Stimulated activated CD4-positive, alpha-beta T cell treated with anti-CD3 and anti-CD28 coated beads, Interleukin-12 subunit alpha, Interleukin-12 subunit beta, amount 100 ng/mL, for 24 hours (primary cell): ENCODE data around the gene IFIT1.
"Not testable (repeated sequence)": the region's sequence is repeated elsewhere in the genome, so short reads cannot be mapped to it uniquely, and the experiment has no call there.

Experiments used
- DNase-seq, 2 experiments: peaks; one replicate each; pipeline ENCODE4 v3.0.0-alpha.2; 2020; ENCODE audit warnings: low read depth in 2 of 2

The IFIT1 gene, protein sequence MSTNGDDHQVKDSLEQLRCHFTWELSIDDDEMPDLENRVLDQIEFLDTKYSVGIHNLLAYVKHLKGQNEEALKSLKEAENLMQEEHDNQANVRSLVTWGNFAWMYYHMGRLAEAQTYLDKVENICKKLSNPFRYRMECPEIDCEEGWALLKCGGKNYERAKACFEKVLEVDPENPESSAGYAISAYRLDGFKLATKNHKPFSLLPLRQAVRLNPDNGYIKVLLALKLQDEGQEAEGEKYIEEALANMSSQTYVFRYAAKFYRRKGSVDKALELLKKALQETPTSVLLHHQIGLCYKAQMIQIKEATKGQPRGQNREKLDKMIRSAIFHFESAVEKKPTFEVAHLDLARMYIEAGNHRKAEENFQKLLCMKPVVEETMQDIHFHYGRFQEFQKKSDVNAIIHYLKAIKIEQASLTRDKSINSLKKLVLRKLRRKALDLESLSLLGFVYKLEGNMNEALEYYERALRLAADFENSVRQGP

GRCh38 chr10:89391907-89392756, at the start of gene IFIT1:
IFIT1 (plus strand) TSS chr10:89392623; CDS start chr10:89392713, 90 bp downstream.
- peak; percentile 5 to 6 for DNase-seq

DNA sequence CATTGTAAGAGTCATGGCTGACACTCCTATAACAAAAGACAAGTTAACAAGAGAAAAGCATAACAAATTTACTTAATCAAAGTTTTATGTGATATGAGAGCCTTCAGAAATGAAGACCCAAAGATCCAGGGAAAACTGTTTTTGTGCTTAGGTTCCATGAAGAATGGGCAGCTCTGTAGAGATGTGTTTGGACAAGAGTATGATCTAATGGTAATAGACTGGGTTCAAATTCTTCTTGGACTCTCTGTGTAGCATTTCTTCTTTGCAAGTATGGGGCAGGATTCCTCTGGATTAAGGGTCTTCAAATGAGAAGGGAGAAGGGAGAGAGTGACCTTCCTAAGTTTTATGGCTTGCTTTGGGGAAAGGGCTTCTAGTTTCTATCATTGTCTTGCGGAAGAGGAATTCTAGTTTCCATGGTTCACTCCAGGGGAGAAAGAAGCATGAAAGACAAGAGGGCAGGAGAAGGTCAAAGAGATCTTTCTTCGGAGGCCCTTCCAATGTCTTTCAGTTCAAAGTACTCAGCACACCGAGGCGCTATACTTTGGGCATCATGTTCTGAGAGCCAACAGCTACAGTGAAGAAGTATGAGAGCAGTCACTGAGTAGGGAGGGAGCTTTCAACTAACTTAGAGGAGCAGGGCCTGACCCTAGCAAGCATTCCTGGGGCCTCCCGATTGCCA, 49.2 kb upstream of the IFIT1 start:
- no peak for DNase-seq

DNA sequence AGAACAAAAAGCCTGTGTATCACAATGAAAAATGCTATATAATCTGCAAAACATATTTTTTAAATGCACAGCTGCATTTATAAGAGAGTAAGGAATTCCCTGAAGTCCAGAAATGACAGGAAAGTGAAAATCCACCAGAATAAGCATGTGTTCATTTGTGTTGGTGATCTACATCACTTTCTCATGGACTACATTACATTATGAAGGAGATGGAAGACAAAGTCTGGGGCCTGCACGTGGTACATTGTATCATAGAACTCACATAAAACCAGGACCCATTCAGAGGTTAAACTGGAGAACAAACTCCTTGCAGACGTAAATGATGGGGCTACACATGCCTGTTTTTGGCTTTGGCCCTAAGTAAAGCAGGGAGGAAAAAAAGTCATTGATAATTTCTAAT, 48.3 kb upstream of the IFIT1 start:
- DNase-seq: no peak

DNA sequence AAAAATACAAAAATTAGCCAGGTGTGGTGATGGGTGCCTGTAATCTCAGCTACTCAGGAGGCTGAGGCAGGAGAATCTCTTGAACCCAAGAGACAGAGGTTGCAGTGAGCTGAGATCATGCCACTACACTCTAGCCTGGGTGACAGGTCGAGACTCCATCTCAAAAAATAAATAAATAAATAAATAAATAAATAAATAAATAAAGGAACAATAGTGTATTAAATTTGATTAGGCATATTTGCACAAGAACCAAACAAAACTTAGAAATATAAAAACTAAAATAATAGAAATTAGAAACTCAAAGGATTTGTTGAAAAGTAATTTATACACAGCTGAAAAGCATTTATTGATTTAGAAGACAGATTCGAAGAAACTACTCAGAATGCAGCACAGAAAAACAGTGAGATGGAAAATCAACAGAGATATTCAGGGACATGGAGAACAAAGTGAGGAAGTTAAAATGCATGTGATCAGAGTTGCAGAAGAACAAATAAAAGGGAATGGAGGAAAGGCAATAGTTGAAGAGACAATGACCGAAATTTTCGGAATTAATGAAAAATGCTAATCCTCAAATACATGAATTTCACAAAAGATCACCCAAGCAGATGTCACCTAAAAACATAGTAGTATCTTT, 46.9 kb upstream of the IFIT1 start:
- DNase-seq: no peak

DNA sequence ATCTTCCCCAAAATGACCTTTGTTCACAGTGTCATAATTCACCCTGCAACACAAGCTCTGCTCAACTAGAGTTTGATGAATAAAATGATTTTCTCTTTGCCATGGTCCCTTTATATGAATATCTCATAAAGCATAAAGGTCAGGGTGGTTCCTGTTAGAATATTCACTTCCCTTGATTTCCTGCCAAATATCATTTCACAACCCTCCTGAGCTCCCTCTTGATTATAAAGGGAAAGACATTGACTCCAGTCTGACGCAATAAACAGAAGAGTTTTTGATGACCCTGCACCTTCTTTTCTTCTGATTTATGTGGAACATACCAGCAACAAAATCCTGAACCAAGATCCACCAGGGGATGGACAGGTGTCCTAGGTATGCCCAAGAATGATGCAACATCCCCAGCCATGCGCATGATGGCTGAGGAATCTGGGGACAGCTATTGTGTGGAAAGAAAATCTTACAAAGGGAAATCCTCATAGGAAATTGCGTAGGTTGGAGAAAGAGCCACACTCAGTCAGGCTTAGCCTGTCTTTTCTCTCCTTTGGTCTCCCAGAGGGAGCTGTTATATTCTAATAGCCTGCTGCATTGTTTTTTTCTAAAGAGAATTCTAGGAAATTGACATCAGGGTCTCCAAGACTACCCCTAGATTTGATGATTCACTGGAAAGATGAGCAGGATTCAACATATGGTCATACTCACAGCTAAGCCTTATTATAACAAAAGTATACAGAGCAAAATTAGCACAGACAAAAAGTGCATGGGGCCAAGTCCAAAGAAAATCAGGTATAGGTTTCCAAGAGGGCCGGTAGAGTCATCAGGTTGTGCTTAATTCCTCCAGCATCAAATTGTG, 45.8 kb upstream of the IFIT1 start:
- no peak for DNase-seq

DNA sequence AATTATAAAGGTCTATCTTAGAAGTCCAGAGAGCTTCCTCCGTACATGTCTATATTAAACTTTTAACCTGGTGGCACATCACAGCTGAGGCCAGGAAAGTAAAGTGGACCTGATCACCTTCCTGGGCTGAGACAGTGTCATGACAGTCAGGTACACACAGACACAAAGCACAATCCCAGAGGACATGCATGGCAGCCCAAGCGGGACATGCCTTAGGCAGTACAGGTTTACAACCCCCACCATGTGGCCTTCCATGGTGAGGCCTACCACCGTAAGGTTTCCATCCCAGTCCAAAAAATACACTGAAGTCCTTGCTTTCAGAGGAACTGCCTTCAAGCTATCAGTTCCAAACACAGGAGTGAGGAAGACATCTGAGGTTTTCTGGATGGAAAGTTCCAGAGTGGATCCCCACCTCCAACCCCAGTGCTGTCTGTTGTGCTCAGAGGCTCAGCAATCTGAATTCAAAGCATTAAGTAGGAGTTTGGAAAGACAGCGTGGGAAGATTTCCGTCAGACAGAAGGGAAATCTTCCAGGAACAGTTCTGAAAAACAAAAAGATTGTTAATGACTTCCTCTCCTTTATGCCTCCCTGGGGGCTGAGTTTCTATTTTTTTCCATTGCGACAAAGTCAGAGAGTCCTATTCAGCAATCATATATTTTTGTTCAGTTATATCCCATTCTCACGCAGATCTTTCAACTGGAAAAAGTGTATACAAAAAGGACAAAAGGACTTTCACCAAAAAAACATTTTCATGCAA, 44.5 kb upstream of the IFIT1 start:
- no peak for DNase-seq

DNA sequence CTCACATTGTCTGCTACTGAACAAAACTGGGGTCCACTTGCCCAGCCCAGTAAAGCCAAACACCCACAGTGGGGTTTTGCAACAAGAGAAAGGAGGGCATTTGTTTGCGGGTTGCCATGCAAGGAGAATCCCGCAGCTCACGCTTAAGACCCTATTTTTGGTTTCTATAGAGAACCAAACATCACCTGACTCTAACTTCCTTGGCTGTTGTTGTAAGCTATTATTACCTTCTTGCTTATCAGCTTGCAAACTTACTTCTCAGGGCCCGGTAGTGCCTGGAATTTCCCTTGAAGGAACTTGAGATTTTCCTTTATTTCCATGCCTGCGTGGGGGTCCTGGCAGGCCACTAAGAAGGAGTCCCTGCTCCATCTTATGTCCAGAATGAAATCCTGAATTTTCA, 43.9 kb upstream of the IFIT1 start:
- DNase-seq: no peak

DNA sequence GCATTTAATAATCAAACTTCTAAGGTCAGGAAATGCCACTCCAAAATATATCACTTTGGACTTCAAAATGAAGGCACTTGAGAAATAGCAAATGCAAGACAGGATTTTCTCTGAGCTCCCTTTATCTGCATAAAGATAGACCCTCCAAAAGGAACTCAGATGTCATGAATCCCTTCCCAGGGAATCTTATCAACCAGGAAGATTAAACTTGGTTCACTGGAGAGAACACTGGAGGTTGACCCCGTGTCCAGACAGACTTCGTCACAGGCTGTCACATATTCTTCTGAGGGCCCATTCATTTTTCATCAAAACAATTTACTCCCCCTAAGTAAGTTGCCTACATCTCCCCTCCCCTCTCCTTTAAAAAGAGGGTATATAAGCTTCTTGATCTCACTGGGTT, 43.4 kb upstream of the IFIT1 start:
- no peak for DNase-seq

DNA sequence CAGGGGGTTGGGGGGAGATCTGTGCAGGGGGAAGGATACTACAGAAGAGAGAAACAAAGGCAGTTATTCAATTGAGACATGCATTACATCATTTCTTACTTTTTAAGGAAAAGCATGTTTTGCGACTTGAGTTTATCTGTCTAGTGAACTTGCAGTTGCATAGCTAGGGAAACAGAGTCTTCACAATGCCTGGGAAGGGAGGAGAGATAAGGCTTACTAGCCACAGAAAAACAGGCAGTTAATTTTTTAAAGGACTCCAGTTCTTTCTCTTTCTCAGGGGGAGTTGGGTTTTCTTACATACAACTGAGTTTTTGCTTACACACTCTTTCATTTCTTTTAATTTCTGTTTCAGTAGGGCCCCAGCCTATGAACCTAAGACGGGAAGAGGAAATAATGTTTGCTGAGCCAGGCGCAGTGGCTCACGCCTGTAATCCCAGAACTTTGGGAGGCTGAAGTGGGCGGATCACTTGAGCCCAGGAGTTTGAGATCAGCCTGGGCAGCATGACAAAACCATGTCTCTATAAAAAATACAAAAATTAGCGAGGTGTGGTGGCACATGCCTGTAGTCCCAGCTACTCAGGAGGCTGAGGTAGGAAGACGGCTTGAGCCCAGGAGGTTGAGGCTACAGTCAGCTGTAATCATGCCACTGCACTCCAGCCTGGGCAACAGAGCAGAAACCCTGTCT, 41.6 kb upstream of the IFIT1 start:
- DNase-seq: not testable (repeated sequence)

DNA sequence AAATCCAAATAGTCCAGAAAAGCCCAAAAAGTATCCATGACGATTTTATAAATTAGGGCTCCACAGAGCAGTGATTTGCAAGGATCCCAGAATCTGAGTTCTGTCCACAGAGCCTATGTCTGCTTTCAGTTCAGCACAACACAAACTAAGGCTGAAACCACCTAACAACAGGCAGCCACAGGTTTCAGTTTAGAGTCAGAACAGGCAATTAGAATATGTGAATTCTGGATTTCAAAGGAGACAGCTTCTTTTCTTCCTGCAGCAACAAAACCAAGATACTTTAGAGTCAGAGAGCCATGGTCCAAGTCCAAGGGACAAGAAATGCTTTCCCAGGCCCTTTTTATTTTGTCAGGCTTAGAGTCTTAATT, 41.0 kb upstream of the IFIT1 start:
- no peak for DNase-seq

DNA sequence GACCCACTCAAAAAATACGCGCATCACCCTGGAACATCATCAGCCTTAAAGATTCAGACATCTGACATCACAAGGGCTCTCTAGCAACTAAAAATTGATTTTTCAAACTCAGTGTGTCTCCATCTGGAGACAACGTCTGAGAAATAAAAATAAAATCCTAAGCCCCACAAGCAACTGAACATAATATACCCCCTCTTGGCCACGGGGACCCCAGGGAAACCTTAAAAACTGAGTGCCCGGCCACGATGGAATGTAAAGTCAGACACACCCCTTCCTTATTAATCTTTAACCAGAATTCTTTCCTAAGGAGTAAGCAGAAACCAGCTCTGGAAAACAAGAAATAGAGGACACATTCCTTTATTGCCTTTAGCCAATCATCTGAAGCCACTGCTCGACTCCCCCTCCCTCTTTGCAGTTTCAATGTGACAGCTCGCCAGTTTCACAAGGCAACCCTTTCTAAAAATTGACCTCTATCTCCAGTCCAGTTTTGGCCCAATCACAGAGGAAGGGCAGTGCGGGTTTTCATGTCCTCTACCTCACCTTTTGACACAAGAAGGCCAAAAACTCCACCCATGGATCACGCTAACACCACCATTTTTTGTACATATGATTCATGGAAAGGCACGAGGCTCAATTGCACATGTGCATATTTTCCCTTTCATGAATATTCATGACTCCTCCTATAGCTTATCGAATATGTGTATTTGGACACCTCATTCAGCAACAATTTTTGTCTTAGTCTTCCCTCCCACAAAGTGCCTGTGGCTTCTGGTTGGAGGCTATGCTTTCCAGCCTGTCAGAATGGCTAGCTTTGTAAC, 40.4 kb upstream of the IFIT1 start:
- no peak for DNase-seq

GRCh38 chr10:89352802-89353201, 39.6 kb upstream of the IFIT1 start:
- no peak for DNase-seq

DNA sequence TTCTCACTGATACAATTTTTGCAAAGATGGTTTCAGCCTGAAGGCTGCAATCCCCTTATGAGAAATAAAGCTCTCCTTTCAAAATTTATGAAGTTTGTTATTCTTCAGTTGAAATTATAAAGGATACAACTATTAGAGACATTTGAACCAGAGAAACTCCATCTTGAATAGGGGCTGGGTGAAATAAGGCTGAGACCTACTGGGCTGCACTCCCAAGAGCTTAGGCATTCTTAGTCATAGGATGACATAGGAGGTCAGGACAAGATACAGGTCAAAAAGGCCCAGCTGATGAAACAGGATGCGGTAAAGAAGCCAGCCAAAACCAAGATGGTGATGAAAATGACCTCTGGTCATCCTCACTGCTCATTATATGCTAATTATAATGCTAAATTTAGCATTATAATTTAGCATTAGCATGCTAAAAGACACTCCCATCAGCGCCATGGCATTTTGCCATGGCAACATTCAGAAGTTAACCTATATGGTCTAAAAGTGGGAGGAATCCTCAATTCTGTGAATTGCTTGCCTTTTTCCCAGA, 37.0 kb upstream of the IFIT1 start:
- no peak for DNase-seq

- DNase-seq: no peak
These were observed 35.3 kb upstream of the IFIT1 start for GRCh38 chr10:89357096-89357495.

DNA sequence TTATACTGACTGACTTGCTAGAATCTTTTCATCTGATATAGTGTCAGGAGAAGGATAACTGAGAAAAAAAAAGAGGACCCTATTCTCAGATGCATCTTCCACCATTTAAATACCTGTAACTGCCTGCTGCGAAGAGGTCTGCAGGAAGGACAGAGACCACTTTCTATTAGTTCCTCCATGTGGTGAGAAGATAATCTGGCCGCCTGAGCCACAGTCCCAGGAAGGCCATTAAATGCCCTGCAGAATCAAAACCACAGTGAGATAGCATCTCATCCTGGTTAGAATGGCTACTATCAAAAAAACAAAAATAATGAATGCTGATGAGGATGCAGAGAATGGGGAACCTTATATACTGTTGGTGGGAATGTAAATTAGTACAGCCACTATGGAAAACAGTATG, 34.4 kb upstream of the IFIT1 start:
- DNase-seq: no peak

GRCh38 chr10:89360157-89360556, 32.3 kb upstream of the IFIT1 start:
- no peak for DNase-seq

DNA sequence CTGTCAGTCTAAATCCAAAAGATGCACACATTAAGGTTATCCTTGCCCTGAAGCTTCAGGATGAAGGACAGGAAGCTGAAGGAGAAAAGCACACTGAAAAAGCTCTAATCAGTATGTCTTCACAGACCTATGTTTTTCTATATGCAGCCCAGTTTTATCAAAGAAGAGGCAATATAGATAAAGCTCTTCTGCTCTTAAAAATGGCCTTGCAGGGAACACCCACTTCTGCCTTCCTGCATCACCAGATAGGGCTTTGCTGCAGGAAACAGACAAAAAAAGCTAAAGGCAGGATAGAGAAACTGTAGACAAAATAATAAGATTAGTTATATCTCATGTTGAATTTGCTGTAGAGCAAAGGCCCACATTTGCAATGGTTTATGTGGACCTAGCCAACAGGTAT, 29.5 kb upstream of the IFIT1 start:
- DNase-seq: no peak

DNA sequence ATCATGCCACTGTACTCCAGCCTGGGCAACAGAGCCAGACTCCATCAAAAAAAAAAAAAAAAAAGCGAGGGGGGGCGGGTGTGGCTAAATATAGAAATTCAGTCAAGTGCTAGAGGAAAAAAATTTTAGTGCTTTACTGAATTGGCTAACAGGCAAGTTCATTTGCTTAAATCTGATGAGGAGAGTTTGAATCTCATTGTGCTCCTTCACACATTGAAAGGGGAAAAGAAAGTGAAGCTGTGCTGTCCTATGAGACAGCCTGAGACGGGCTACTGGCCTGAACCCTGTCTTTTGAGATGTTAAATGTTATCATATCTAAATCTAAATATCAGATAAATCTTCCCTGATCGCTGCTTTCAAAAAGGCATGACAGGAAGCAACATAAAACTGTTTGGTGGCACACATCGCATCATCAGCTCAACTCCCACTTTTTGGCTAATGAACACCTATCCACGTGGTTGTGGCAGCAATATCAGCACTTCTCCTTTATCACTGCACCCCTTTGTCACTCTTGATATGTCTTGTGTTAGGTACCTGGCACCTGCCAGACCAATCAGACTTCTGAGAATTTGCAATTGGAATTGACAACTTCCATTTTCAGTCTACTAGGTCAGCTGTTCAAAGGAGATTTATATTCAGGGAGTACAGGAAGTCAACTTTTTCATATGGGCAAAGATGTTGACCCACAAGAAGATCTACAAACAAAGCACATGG, 28.5 kb upstream of the IFIT1 start:
- DNase-seq: no peak
